B cell (primary cell): ENCODE measurements around the gene ZCCHC7. TPM values are rescaled to one million over a fixed set of nuclear protein-coding genes. Genes with fewer than 3 reads are reported as not detected.

Experiments used
- ATAC-seq: fragments of 200-7000 bp; cut with Tn5 transposase; one replicate; pipeline ENCODE4 v1.10.0; 2021; ENCODE audit warnings: low read depth, mild to moderate bottlenecking, moderate number of reproducible peaks, moderate library complexity
- CTCF ChIA-PET: fragments of 350-600 bp; sonication (Branson Sonifier 250); formaldehyde crosslinking; loops from one replicate; lab custom pipeline; 2021; ENCODE audit warnings: antibody characterized with exemption, inconsistent platforms; lab: Charles Lee
- POLR2A ChIA-PET: fragments of 350-600 bp; sonication (Branson Sonifier 250); formaldehyde crosslinking; loops from one replicate; lab custom pipeline; 2021; ENCODE audit warnings: antibody characterized with exemption; lab: Charles Lee
- DNase-seq: peaks from one replicate; pipeline ENCODE4 v3.0.0; 2013
- H2AFZ ChIP-seq: 2 replicates; pipeline ENCODE4 v1.6.1; 2012; ENCODE audit warnings: mild to moderate bottlenecking, low read depth, low read length; ENCODE audit not compliant: insufficient read depth, poor library complexity, severe bottlenecking
- H3K27ac ChIP-seq, 2 donors: 1 replicate in 1 of 2; 2 replicates in 1 of 2; pipeline ENCODE4 v1.5.1; 2012 to 2013; ENCODE audit warnings: low read length in 2 of 2, mild to moderate bottlenecking in 2 of 2, moderate library complexity in 1 of 2
- H3K27me3 ChIP-seq, 4 experiments: fragments of 200-600 bp in 1 of 4; sonication (generic) in 1 of 4; replicated peaks in 1 of 4; 1 replicate in 2 of 4; 2 replicates in 2 of 4; pipeline versions ENCODE4 v1.6.1 to v1.7.0; 2013 to 2016; ENCODE audit warnings: low read length in 3 of 4, mild to moderate bottlenecking in 2 of 4, mixed read lengths in 1 of 4, moderate library complexity in 1 of 4; ENCODE audit not compliant: insufficient read depth in 4 of 4, control insufficient read depth in 3 of 4; ENCODE audit errors: control extremely low read depth in 1 of 4
- H3K36me3 ChIP-seq, 2 experiments: replicated peaks in 1 of 2; 1 replicate in 1 of 2; 2 replicates in 1 of 2; pipeline versions ENCODE4 v1.6.1 to v1.7.1; 2013; ENCODE audit warnings: low read length in 1 of 2; ENCODE audit not compliant: insufficient read depth in 2 of 2, control insufficient read depth in 1 of 2; ENCODE audit errors: control extremely low read depth in 1 of 2, extremely low read depth in 1 of 2
- H3K4me1 ChIP-seq, 2 donors: fragments of 200-600 bp in 1 of 2; sonication (generic) in 1 of 2; 1 replicate in 1 of 2; 2 replicates in 1 of 2; pipeline versions ENCODE4 v1.5.1 to v1.6.1; 2013 to 2017; ENCODE audit warnings: low read length in 2 of 2; ENCODE audit not compliant: control insufficient read depth in 2 of 2, insufficient read depth in 2 of 2
- H3K4me2 ChIP-seq: replicated peaks from 2 replicates; pipeline ENCODE3; 2012; ENCODE audit warnings: mild to moderate bottlenecking, low read depth, low read length; ENCODE audit not compliant: poor library complexity, severe bottlenecking
- H3K4me3 ChIP-seq, 5 experiments: fragments of 200-600 bp in 1 of 5; sonication (generic) in 1 of 5; 1 replicate in 3 of 5; 2 replicates in 2 of 5; pipeline versions ENCODE4 v1.5.1 to v1.7.0; 2011 to 2016; ENCODE audit warnings: low read length in 4 of 5, mild to moderate bottlenecking in 4 of 5, low read depth in 2 of 5, control low read depth in 1 of 5, moderate library complexity in 1 of 5; ENCODE audit not compliant: insufficient read depth in 1 of 5; ENCODE audit errors: control extremely low read depth in 1 of 5, extremely low read depth in 1 of 5
- H3K79me2 ChIP-seq: fragments of 200-600 bp; sonication (generic); one replicate; pipeline ENCODE4 v1.6.0; 2016; ENCODE audit warnings: low read length; ENCODE audit not compliant: control insufficient read depth, insufficient read depth
- H3K9ac ChIP-seq: fragments of 200-600 bp; sonication (generic); 2 replicates; pipeline ENCODE4 v1.6.1; 2017; ENCODE audit warnings: mild to moderate bottlenecking, low read length, moderate library complexity
- H3K9me3 ChIP-seq, 3 donors: one replicate each; pipeline versions ENCODE4 v1.6.1 to v1.7.1; 2013; ENCODE audit warnings: low read length in 2 of 3; ENCODE audit not compliant: control insufficient read depth in 2 of 3, insufficient read depth in 1 of 3; ENCODE audit errors: control extremely low read depth in 1 of 3
- H4K20me1 ChIP-seq: 2 replicates; pipeline ENCODE4 v1.6.0; 2012; ENCODE audit warnings: mild to moderate bottlenecking, low read length; ENCODE audit not compliant: insufficient read depth, control insufficient read depth, poor library complexity, severe bottlenecking
- H3K27ac Mint-ChIP-seq: one replicate; pipeline ENCODE4 v1.8.0; 2021; ENCODE audit warnings: mixed read lengths
- H3K27me3 Mint-ChIP-seq: one replicate; pipeline ENCODE4 v1.8.0; 2021; ENCODE audit warnings: mixed read lengths
- H3K4me1 Mint-ChIP-seq: one replicate; pipeline ENCODE4 v1.8.0; 2021; ENCODE audit warnings: mixed read lengths
- H3K4me3 Mint-ChIP-seq: one replicate; pipeline ENCODE4 v1.8.0; 2021; ENCODE audit warnings: mixed read lengths
- H3K9me3 Mint-ChIP-seq: one replicate; pipeline ENCODE4 v1.8.0; 2022; ENCODE audit warnings: mixed read lengths; ENCODE audit not compliant: insufficient read depth
- CTCF ChIP-seq: fragments of 200-600 bp; IDR thresholded peaks from one replicate; pipeline ENCODE4 v1.8.0; 2022; ENCODE audit warnings: antibody characterized with exemption, mild to moderate bottlenecking
- EZH2 ChIP-seq: IDR thresholded peaks from 2 replicates; pipeline ENCODE4 v1.6.1; 2012; ENCODE audit warnings: borderline replicate concordance, low read depth, mild to moderate bottlenecking, moderate library complexity, low read length; ENCODE audit not compliant: insufficient read depth, poor library complexity, severe bottlenecking
- whole genome bisulfite sequencing: methylation state at CpG from one replicate; pipeline ENCODE4 v1.1.5; 2013; ENCODE audit warnings: missing lambda C conversion rate; ENCODE audit not compliant: insufficient coverage; 5-methylcytosine and 5-hydroxymethylcytosine counted together
- intact Hi-C: fragments of 100-400 bp; cut with micrococcal nuclease; formaldehyde crosslinking; loops from one replicate; pipeline ENCODE4 v1.10.0; 2022
- polyA plus RNA-seq: library from polyadenylated mRNA; depleted of rRNA; stranded (reverse); fragments of >200 nt; gene quantifications from 2 replicates; pipeline ENCODE4 v1.2.3, GENCODE V29; 2012
- total RNA-seq, 2 donors: library from RNA; stranded (reverse); fragments of 120-200 nt in 1 of 2; gene quantifications; 1 replicate in 1 of 2; 2 replicates in 1 of 2; pipeline versions ENCODE4 v1.2.3 to v1.2.4, GENCODE V29; 2013 to 2022

ZCCHC7 gene
- total and polyA plus RNA-seq, 2 donors (not counting 1 experiment from before 2014, with no cell fraction given), result 56.3 to 83.5 TPM

GRCh38 chr9:37104183-37104889, 16.0 kb upstream of the ZCCHC7 start:
- Histone ChIP-seq H3K9me3 (no peaks in the 10 kb centered on the region), H2AFZ (no peak overlapping the region), H3K27ac (no peak overlapping the region), H3K4me2 (no peak overlapping the region), H3K4me3 (no peak overlapping the region), H3K4me1 (peaks cover 38 to 43% of the 10 kb centered on the region in 2 donors), H3K9ac (no peak overlapping the region), H3K27me3 (no peaks in the 10 kb centered on the region), H3K79me2 (peaks cover 37% of the 10 kb centered on the region), H3K36me3 (no peaks in the 10 kb centered on the region), H4K20me1 (no peaks in the 10 kb centered on the region)
- POLR2A ChIA-PET, result interaction anchor here (0.6 kb wide), 1 partner anchor 27 kb away, joined by 3 read pairs; no protein-coding TSS in a partner anchor
- Mint-ChIP-seq H3K9me3 (no peaks in the 10 kb centered on the region), H3K4me1 (peaks cover 53% of the 10 kb centered on the region), H3K4me3 (no peak overlapping the region), H3K27ac (no peak overlapping the region), H3K27me3 (no peaks in the 10 kb centered on the region)
- TF ChIP-seq EZH2 (no peak), CTCF (no peak)
- CTCF ChIA-PET, result interaction anchor here (1.0 kb wide), 1 partner anchor 24 kb away, joined by 4 read pairs; no protein-coding TSS in a partner anchor
- intact Hi-C loops, result no loop called here
- DNase-seq (no peak), ATAC-seq (no peak)

GRCh38 chr9:37105234-37105633, 15.1 kb upstream of the ZCCHC7 start:
- no peak overlapping the region for H3K4me3 ChIP-seq
- H3K36me3 ChIP-seq, result no peaks in the 10 kb centered on the region
- peaks cover 28% of the 10 kb centered on the region for H3K79me2 ChIP-seq
- ATAC-seq (no peak), DNase-seq (no peak)
- WGBS, result 100% methylated on average over 1 of the region's 4 CpGs
- CTCF ChIA-PET, result interaction anchor here (1.5 kb wide), 1 partner anchor 84 kb away, joined by 3 read pairs; no protein-coding TSS in a partner anchor
- Mint-ChIP-seq H3K27ac (no peak overlapping the region), H3K27me3 (no peaks in the 10 kb centered on the region), H3K9me3 (no peaks in the 10 kb centered on the region), H3K4me1 (peaks cover 45% of the 10 kb centered on the region), H3K4me3 (no peak overlapping the region)
- POLR2A ChIA-PET, result interaction anchor here (0.6 kb wide), 1 partner anchor 15 kb away, joined by 3 read pairs; the partner anchor contains the start of gene ZCCHC7
- H3K27me3 ChIP-seq, result no peaks in the 10 kb centered on the region
- H3K4me1 ChIP-seq, result peaks cover 31 to 35% of the 10 kb centered on the region in 2 donors
- no peak overlapping the region for H3K4me2 ChIP-seq
- H3K27ac ChIP-seq, result no peak overlapping the region
- TF ChIP-seq CTCF (no peak), EZH2 (no peak)
- no peak overlapping the region for H3K9ac ChIP-seq
- no peaks in the 10 kb centered on the region for H3K9me3 ChIP-seq
- no peak overlapping the region for H2AFZ ChIP-seq
- H4K20me1 ChIP-seq, result no peaks in the 10 kb centered on the region
- intact Hi-C loops, result no loop called here
